Skeletal muscle satellite cell (primary cell): ENCODE measurements around the gene HEMK1.

Experiments used
- H3K27me3 ChIP-seq: 2 replicates; pipeline ENCODE4 v1.7.0; 2013; ENCODE audit warnings: low read length; ENCODE audit not compliant: control insufficient read depth, insufficient read depth
- H3K36me3 ChIP-seq: 2 replicates; pipeline ENCODE4 v1.7.0; 2013; ENCODE audit warnings: mild to moderate bottlenecking, control low read depth, low read length; ENCODE audit not compliant: insufficient read depth
- H3K4me1 ChIP-seq: 2 replicates; pipeline ENCODE4 v1.7.0; 2013; ENCODE audit warnings: low read length; ENCODE audit not compliant: control insufficient read depth, insufficient read depth
- H3K4me2 ChIP-seq: 2 replicates; pipeline ENCODE4 v1.7.0; 2013; ENCODE audit warnings: mild to moderate bottlenecking, low read length
- H3K4me3 ChIP-seq: 2 replicates; pipeline ENCODE4 v1.7.0; 2013; ENCODE audit warnings: low read length
- H3K9ac ChIP-seq: 2 replicates; pipeline ENCODE4 v1.7.0; 2013; ENCODE audit warnings: mild to moderate bottlenecking, low read depth, low read length, moderate library complexity
- H3K9me3 ChIP-seq: replicated peaks from 2 replicates; pipeline ENCODE4 v1.7.0; 2013; ENCODE audit warnings: mild to moderate bottlenecking, control low read depth, low read length

Gene HEMK1

DNA sequence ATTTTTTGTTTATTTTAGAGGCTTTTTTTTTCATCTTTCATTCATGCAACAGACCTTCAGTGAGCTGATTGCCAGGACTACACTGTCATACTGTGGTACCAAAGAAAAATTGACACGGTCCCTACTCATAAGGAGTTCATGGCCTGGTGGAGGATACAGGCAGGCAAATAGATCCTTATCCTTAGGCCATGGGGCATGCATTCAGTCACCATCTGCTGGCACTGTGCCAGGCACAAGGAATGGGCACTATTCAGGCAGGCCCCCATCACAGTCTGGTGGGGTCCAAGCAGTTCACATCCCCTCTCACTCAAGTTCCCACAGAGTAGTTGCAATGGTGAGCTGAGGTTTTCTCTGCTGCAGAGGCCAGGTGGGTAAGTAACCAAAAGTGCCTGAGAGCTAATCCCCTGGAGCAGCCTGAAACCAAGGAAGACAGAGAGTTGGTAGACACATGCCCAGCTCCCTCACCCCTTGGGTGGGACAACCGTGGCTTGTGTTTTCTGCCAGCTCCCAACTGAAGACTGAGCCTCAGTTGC lies 25.0 kb downstream of the HEMK1 start:
- Histone ChIP-seq H3K27me3 (no peaks in the 10 kb centered on the region), H3K9me3 (no peaks in the 10 kb centered on the region), H3K4me1 (peaks cover 8% of the 10 kb centered on the region), H3K4me3 (no peak overlapping the region), H3K36me3 (no peaks in the 10 kb centered on the region), H3K4me2 (no peak overlapping the region), H3K9ac (no peak overlapping the region)

DNA sequence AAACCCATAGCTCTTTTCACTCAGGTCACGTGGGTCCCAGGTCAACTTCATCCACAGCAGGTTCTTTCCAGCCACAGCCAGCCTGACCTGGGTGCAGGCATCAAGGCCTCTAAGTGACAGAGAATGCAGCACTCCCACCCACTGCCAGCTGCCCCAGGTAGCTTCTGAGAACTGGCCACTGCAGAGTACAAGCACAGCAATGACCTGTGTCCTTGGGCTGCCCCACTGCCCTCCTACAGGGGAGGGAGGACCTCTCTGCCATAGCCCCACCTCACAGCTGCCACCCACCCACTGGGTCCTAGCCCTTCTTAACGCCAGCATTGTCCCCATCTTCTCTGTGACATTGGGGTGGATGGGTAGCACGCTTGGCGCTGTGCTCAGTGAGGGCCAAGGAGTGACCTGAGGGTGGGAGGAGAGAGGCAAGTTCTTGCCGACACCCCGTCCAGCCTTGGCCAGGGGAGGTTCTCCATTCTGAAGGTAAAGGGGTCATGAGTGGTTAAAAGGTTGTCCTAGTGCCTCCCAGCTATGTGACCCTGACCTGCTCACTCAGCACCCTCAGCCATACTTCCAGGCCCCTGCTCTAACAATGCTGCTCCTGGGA lies 29.9 kb downstream of the HEMK1 start:
- Histone ChIP-seq H3K4me2 (no peak overlapping the region), H3K4me1 (peaks cover 29% of the 10 kb centered on the region), H3K36me3 (no peaks in the 10 kb centered on the region), H3K27me3 (no peaks in the 10 kb centered on the region), H3K9me3 (no peaks in the 10 kb centered on the region), H3K4me3 (no peak overlapping the region), H3K9ac (no peak overlapping the region)

DNA sequence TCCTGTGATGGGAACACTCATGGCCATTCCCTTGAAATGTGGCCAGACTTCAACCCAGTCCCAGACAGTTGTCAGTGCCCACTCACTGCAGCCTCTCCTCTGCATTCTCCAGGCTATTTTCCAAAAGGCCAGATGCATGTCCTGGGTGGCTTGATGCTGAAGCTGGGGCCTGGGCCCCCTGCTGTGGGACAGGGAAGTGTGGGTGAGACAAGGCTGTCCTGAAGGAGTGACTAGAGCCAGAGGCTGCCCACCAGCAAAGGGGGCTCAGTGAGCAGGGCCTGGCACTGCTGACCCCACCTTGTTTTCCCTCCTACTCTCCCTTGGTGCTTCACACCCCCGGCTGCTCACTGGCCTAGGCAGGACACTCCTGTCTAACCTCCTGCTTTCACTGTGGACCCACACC lies 30.4 kb downstream of the HEMK1 start:
- no peaks in the 10 kb centered on the region for H3K27me3 ChIP-seq
- peaks cover 29% of the 10 kb centered on the region for H3K4me1 ChIP-seq
- H3K4me3 ChIP-seq: no peak overlapping the region
- H3K9me3 ChIP-seq: no peaks in the 10 kb centered on the region
- H3K4me2 ChIP-seq: no peak overlapping the region
- no peaks in the 10 kb centered on the region for H3K36me3 ChIP-seq
- no peak overlapping the region for H3K9ac ChIP-seq

- Histone ChIP-seq H3K36me3 (no peaks in the 10 kb centered on the region), H3K4me3 (no peak overlapping the region), H3K27me3 (no peaks in the 10 kb centered on the region), H3K4me2 (no peak overlapping the region), H3K9ac (no peak overlapping the region), H3K4me1 (peaks cover 29% of the 10 kb centered on the region), H3K9me3 (no peaks in the 10 kb centered on the region)
Measured at GRCh38 chr3:50600141-50600753, 30.9 kb downstream of the HEMK1 start.

- H3K36me3 ChIP-seq: no peaks in the 10 kb centered on the region
- H3K27me3 ChIP-seq: no peaks in the 10 kb centered on the region
- peak overlapping the region; percentile 79 for H3K9ac ChIP-seq
- H3K4me3 ChIP-seq: peak overlapping the region; percentile 45
- peak overlapping the region; percentile 74 for H3K4me2 ChIP-seq
- peaks cover 29% of the 10 kb centered on the region for H3K4me1 ChIP-seq
- H3K9me3 ChIP-seq: no peaks in the 10 kb centered on the region
Measured at GRCh38 chr3:50600841-50601591, 31.7 kb downstream of the HEMK1 start.

- H3K4me3 ChIP-seq: no peak overlapping the region
- peaks cover 29% of the 10 kb centered on the region for H3K4me1 ChIP-seq
Measured at GRCh38 chr3:50602595-50603191, 33.4 kb downstream of the HEMK1 start.

DNA sequence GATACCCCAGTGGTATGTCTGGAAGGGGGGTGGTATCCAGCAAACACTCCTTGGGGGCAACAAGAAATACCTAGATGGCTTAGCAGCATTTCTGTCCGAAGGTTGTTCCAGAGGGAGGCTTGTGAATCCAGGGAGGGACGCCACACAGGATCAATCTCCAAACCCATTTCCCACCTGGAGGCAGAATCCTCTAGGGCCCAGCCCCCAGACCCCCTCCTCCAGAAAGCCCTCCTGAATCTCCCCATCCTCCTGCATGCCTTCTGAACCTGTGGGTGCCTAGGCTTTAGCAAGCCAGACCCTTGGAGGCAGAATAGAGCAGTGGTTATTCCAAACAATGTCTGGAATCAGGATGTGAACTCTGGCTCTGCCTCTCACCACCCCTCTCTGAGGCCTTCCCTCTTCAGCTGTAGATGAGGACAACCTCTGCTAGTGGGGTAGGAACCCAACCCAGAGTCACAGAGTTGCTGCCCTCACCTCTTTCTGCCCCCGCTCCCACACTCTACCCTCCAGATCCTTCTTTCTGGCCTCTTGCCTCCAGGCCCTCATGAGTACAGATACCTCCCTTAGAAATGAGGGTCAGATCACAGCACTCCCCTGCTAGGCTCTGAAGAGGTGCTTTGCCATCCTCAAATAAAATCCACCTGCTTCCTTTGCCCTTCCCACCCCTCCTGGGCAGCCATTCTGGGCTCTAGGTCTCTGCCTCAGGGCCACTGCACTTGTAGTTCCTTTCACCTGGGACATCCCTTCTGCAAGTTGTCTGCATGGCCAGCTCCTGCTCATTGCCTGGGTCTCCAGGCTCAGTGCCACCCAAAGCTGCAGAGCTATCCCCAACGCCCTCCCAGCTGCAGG lies 34.2 kb downstream of the HEMK1 start:
- H3K36me3 ChIP-seq: no peaks in the 10 kb centered on the region
- H3K9me3 ChIP-seq: no peaks in the 10 kb centered on the region
- no peaks in the 10 kb centered on the region for H3K27me3 ChIP-seq
- H3K4me1 ChIP-seq: peaks cover 29% of the 10 kb centered on the region
- H3K4me2 ChIP-seq: no peak overlapping the region
- no peak overlapping the region for H3K9ac ChIP-seq
- no peak overlapping the region for H3K4me3 ChIP-seq

More at GRCh38 chr3:50602595-50603191, 33.4 kb downstream of the HEMK1 start:
- H3K4me2 ChIP-seq: no peak overlapping the region
- H3K36me3 ChIP-seq: no peaks in the 10 kb centered on the region
- H3K9me3 ChIP-seq: no peaks in the 10 kb centered on the region
- no peaks in the 10 kb centered on the region for H3K27me3 ChIP-seq
- peak overlapping the region; percentile 20 for H3K9ac ChIP-seq

DNA sequence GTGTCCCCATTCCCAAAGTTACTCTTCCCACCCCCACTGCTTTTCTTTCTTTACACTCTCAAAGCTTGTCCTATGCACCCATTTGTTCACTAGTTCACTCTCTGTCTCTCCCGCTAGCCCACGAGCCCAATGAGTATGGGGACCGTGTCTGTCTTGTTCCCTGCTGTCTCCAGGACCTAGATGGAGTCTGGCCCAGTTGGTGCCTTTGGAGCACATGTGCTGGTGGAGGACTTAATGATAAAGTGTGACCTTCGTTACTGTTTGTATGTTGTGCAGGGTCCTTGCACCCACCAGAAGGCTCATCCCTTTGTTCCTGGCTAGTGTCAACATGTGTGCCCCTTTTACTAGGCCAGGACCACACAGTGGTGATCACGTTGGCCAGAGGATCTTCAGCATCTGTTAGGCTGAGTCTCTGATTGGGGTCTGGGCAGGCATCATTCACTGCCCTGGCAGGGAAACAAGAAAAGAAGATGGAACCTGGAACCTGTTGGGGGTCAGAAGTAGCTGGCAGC lies 34.8 kb downstream of the HEMK1 start:
- Histone ChIP-seq H3K4me1 (peaks cover 29% of the 10 kb centered on the region), H3K4me2 (no peak overlapping the region), H3K9me3 (no peaks in the 10 kb centered on the region), H3K36me3 (no peaks in the 10 kb centered on the region), H3K9ac (no peak overlapping the region), H3K27me3 (no peaks in the 10 kb centered on the region), H3K4me3 (no peak overlapping the region)

DNA sequence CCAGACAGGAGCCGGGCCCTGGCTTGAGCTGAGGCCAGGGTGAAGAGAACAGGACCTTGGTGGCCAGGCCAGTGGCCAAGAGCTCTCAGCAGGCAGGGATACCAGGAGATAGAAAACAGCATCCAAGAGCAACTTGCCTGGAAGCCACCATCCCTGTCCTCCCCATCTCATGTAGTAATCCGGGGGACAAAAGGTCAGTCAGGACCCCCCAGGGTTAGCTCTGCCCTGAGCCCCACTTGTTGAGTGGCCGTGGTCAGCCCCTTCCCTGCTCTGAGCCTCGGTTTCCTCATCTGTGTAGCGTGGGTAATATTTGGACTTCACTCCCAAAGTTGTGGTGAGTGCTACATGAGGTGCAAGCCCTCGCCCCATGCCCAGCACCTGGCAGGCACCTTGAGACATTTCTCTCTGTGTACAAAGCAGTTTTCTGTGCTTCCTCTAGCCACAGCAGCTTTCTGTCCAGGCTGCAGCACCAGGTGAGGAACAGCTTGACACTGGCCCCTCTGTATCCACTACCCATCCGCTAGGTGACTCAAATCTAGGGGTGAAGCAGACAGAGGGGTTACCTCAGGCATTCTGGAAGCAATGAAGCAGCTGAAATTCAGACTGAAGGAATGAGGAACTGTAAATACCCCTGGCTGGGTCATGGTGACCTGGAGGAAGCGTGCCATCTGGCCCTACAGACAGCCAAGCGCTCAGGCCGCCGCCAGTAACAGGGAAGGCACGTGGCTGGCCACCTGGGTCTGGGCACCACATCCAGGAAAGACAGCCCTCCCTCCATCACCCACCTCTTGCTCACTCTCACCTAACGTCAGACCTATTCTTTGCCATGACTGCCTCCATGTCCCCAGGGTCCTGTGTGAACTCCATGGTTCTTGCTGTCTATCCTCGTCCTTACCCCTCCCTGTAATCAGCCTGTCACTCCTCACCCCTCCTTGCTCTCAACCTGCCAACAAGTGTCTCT lies 35.6 kb downstream of the HEMK1 start:
- no peak overlapping the region for H3K4me2 ChIP-seq
- no peaks in the 10 kb centered on the region for H3K27me3 ChIP-seq
- peaks cover 26% of the 10 kb centered on the region for H3K4me1 ChIP-seq
- H3K4me3 ChIP-seq: no peak overlapping the region
- no peaks in the 10 kb centered on the region for H3K9me3 ChIP-seq
- H3K9ac ChIP-seq: no peak overlapping the region
- H3K36me3 ChIP-seq: no peaks in the 10 kb centered on the region

- no peak overlapping the region for H3K4me2 ChIP-seq
- H3K27me3 ChIP-seq: no peaks in the 10 kb centered on the region
- H3K9me3 ChIP-seq: no peaks in the 10 kb centered on the region
- H3K4me3 ChIP-seq: no peak overlapping the region
- H3K9ac ChIP-seq: no peak overlapping the region
- H3K4me1 ChIP-seq: peaks cover 18% of the 10 kb centered on the region
- no peaks in the 10 kb centered on the region for H3K36me3 ChIP-seq
Measured at GRCh38 chr3:50605901-50606326, 36.6 kb downstream of the HEMK1 start.
